Astrocyte of the spinal cord (primary cell): ENCODE measurements around the gene SH3PXD2B.

Experiments used
- DNase-seq: peaks from one replicate; pipeline ENCODE4 v3.0.0; 2011; ENCODE audit warnings: low read depth, low spot score
- H3K4me3 ChIP-seq: 2 replicates; pipeline ENCODE4 v1.5.1; 2011; ENCODE audit warnings: low read depth, mild to moderate bottlenecking, low read length, moderate library complexity
- CTCF ChIP-seq: IDR thresholded peaks from 2 replicates; pipeline ENCODE4 v1.5.1; 2012; ENCODE audit warnings: low read depth, mild to moderate bottlenecking, low read length, inconsistent platforms
- in situ Hi-C: cut with HindIII; loops from 2 replicates; pipeline ENCODE4 v1.10.0; 2017; ENCODE audit warnings: low sequenced_read_pairs

Gene SH3PXD2B

GRCh38 chr5:172311026-172311425 is 143.3 kb downstream of the SH3PXD2B start:
- no peak for DNase-seq
- TF ChIP-seq CTCF, result no peak
- H3K4me3 ChIP-seq, result no peak overlapping the region
- in situ Hi-C loops, result no loop called here

- in situ Hi-C loops, result no loop called here
- TF ChIP-seq CTCF, result no peak
- no peak overlapping the region for H3K4me3 ChIP-seq
- DNase-seq, result no peak
These were observed 148.9 kb downstream of the SH3PXD2B start for GRCh38 chr5:172305380-172305779.

- DNase-seq, result peak; percentile 54
- no peak overlapping the region for H3K4me3 ChIP-seq
- TF ChIP-seq CTCF, result no peak
- in situ Hi-C loops, result no loop called here
These were observed 150.6 kb downstream of the SH3PXD2B start for GRCh38 chr5:172303572-172304335.

- TF ChIP-seq CTCF, result no peak
- no peak for DNase-seq
- no peak overlapping the region for H3K4me3 ChIP-seq
- in situ Hi-C loops, result no loop called here
These were observed 151.2 kb downstream of the SH3PXD2B start for GRCh38 chr5:172303162-172303561.

DNA sequence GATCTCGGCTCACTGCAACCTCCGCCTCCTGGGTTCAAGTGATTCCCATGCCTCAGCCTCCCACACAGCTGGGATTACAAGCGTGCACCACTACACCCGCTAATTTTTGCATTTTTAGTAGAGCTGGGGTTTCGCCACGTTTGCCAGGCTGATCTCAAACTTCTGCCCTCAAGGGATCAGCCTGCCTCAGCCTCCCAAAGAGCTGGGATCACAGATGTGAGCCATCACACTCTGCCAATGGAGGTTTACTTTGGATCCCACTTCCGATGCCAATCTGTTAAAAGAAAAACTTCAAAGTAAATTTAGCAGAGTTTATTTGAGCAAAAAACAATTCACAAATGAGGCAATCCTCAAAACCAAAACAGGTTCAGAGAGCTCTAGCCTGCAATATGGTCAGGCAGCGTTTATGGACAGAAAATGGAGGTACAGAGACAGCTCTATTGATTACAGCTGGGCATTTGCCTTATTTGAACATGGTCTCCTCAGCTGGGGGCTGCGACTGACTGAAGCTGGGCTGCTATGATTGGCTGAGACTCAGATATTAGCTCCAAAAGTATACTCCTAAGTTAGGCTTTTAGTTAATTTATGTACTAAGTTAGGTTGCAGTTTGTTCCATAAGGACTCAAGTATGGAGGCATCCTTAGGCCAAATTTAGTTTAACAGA is 152.1 kb downstream of the SH3PXD2B start:
- in situ Hi-C loops, result no loop called here
- no peak for TF ChIP-seq CTCF
- DNase-seq, result no peak
- H3K4me3 ChIP-seq, result no peak overlapping the region

DNA sequence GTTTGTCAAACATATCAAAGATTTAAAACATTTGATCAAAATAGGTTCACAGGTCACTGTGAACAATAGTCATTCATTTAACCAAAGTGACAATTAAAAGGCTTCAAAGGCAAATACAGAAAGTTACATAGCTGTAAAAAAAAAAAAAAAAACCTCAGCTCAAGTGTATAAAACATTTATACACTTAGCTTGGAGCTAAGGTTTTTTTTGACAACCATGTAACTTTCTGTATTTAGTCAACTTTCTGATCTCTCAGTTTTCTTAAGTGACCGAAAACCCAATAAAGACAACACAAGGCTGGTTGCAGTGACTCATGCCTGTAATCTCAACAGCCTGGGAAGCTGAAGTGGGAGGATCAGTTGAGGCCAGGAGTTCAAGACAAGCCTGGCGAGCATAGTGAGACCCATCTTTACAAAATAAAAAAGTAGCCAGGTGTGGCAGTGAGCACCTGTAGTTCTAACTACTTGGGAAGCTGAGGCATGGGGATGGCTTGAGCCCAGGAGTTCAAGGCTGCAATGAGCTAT is 154.3 kb downstream of the SH3PXD2B start:
- peak; percentile 50 for DNase-seq
- TF ChIP-seq CTCF, result no peak
- in situ Hi-C loops, result no loop called here
- H3K4me3 ChIP-seq, result no peak overlapping the region
